Measurements from ENCODE around the gene MED25.

DNA sequence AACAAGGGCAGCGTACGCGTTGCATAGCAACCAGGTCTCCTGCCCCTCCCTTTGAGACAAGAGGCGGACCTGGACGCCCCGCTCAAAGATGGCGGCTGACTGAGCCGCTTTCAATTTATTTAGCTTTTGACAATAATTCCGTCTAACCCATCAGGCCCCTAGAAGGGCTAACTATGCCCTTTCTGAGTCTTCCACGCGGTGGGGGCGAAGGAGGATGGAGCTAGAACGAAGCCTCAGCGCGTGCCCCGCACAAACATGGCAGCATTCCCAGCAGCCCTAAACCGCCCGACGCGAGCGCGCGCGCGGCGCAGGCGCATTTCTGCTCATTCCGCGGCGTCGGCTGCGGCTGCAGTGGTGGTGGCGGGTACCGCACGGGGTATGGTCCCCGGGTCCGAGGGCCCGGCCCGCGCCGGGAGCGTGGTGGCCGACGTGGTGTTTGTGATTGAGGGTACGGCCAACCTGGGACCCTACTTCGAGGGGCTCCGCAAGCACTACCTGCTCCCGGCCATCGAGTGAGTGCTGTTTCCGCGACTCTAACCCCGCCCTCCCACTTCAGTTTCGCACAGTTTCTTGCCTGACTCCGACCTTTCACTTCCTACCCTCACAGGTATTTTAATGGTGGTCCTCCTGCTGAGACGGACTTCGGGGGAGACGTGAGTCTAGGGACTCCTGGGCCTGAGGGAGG is at the start of gene MED25:
- TF ChIP-seq CTCF (conservative IDR thresholded peaks at IDR 0.05; ENCODE audit: low read depth, low read length) = no peak
- no peak for TF ChIP-seq RCOR1 (IDR thresholded peaks at IDR 0.05; ENCODE audit: insufficient replicate concordance, low read length)
- no peak for TF ChIP-seq CEBPB (IDR thresholded peaks at IDR 0.05; ENCODE audit: low read depth, low read length)
- no peak for TF ChIP-seq MAFK (IDR thresholded peaks at IDR 0.05; ENCODE audit: low read depth, low read length)
- no peak for TF ChIP-seq BHLHE40 (IDR thresholded peaks at IDR 0.05; ENCODE audit: low read depth, low read length)
- TF ChIP-seq RAD21 (IDR thresholded peaks at IDR 0.05; ENCODE audit: low read length) = no peak
- no peak; the same call in none of the 2 replicates for TF ChIP-seq POLR2A (IDR thresholded peaks at IDR 0.05; ENCODE audit: low read depth, low read length)
- no peak for TF ChIP-seq FOS (IDR thresholded peaks at IDR 0.05; ENCODE audit: low read depth, low read length)

All from IMR-90 (cell line).